GM23338 (cell line): ENCODE data around the gene C22orf39.

Experiments
- CREB1 ChIP-seq: fragments of 250-450 bp; sonication (Bioruptor Pico); IDR thresholded peaks from 2 replicates; pipeline ENCODE4 v1.5.0; 2020; ENCODE audit warnings: low read depth, mild to moderate bottlenecking, moderate library complexity
- EZH2 ChIP-seq: fragments of 200-600 bp; sonication (generic); IDR thresholded peaks from one replicate; pipeline ENCODE4 v1.8.0; 2017; ENCODE audit warnings: antibody characterized with exemption, mild to moderate bottlenecking, low read depth; ENCODE audit not compliant: unreplicated experiment
- EZH2phosphoT487 ChIP-seq: fragments of 200-600 bp; sonication (generic); IDR thresholded peaks from one replicate; pipeline ENCODE4 v1.8.1; 2018; ENCODE audit warnings: antibody characterized with exemption; ENCODE audit not compliant: unreplicated experiment
- JUNB ChIP-seq: IDR thresholded peaks from one replicate; pipeline ENCODE4 v1.6.1; 2016; ENCODE audit warnings: antibody characterized with exemption; ENCODE audit not compliant: unreplicated experiment
- POLR2AphosphoS5 ChIP-seq: IDR thresholded peaks from 2 replicates; pipeline ENCODE4 v1.6.1; 2016; ENCODE audit warnings: antibody characterized with exemption, low read depth
- REST ChIP-seq: IDR thresholded peaks from one replicate; pipeline ENCODE4 v1.6.1; 2018; ENCODE audit warnings: antibody characterized with exemption; ENCODE audit not compliant: unreplicated experiment
- STAT1 ChIP-seq: IDR thresholded peaks from one replicate; pipeline ENCODE4 v1.6.1; 2016; ENCODE audit warnings: antibody characterized with exemption; ENCODE audit not compliant: unreplicated experiment
- TF ChIP-seq, protein P1 (sequence below), 2 experiments: fragments of 200-600 bp in 1 of 2; sonication (generic) in 1 of 2; conservative IDR thresholded peaks; 2 replicates each; pipeline versions ENCODE4 v1.5.1 to v1.6.1; 2016 to 2017; ENCODE audit warnings: antibody characterized with exemption in 2 of 2, low read depth in 2 of 2, mild to moderate bottlenecking in 2 of 2, moderate library complexity in 1 of 2

GRCh38 chr22:19448076-19448607 is 631 bp upstream of the C22orf39 start:
- TF ChIP-seq, protein P1, sequence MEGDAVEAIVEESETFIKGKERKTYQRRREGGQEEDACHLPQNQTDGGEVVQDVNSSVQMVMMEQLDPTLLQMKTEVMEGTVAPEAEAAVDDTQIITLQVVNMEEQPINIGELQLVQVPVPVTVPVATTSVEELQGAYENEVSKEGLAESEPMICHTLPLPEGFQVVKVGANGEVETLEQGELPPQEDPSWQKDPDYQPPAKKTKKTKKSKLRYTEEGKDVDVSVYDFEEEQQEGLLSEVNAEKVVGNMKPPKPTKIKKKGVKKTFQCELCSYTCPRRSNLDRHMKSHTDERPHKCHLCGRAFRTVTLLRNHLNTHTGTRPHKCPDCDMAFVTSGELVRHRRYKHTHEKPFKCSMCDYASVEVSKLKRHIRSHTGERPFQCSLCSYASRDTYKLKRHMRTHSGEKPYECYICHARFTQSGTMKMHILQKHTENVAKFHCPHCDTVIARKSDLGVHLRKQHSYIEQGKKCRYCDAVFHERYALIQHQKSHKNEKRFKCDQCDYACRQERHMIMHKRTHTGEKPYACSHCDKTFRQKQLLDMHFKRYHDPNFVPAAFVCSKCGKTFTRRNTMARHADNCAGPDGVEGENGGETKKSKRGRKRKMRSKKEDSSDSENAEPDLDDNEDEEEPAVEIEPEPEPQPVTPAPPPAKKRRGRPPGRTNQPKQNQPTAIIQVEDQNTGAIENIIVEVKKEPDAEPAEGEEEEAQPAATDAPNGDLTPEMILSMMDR (conservative IDR thresholded peaks at IDR 0.05; ENCODE audit: low read depth in 2 of 2), result no peak
- TF ChIP-seq EZH2 (no peak), REST (no peak), STAT1 (no peak), POLR2AphosphoS5 (no peak; the same call in 1 of the 2 replicates), CREB1 (CRISPR knock-in tag) (no peak), JUNB (no peak), EZH2phosphoT487 (no peak)
